Hepatocyte (in vitro differentiated cells): ENCODE data around the gene AK6. TPM values are rescaled to one million over a fixed set of nuclear protein-coding genes. Genes with fewer than 3 reads are reported as not detected.

Experiments
- DNase-seq: peaks from one replicate; pipeline ENCODE4 v3.0.0-alpha.2; 2016; ENCODE audit warnings: low spot score
- H2AFZ ChIP-seq: fragments of 200-600 bp; sonication (generic); 2 replicates; pipeline ENCODE4 v1.6.0; 2016; ENCODE audit warnings: antibody characterized with exemption, mild to moderate bottlenecking
- H3K27ac ChIP-seq: fragments of 200-600 bp; sonication (generic); 2 replicates; pipeline ENCODE4 v1.5.1; 2016; ENCODE audit warnings: mild to moderate bottlenecking
- H3K27me3 ChIP-seq: fragments of 200-600 bp; sonication (generic); 2 replicates; pipeline ENCODE4 v1.6.1; 2016
- H3K36me3 ChIP-seq: fragments of 200-600 bp; sonication (generic); replicated peaks from 2 replicates; pipeline ENCODE4 v1.5.1; 2016; ENCODE audit warnings: low read depth; ENCODE audit not compliant: insufficient read depth
- H3K4me1 ChIP-seq: fragments of 200-600 bp; sonication (generic); 2 replicates; pipeline ENCODE4 v1.5.1; 2016; ENCODE audit warnings: mild to moderate bottlenecking, moderate library complexity; ENCODE audit not compliant: insufficient read depth
- H3K4me2 ChIP-seq: fragments of 200-600 bp; sonication (generic); 2 replicates; pipeline ENCODE4 v1.6.0; 2016
- H3K4me3 ChIP-seq: fragments of 200-600 bp; sonication (generic); 2 replicates; pipeline ENCODE4 v1.5.1; 2016; ENCODE audit warnings: mild to moderate bottlenecking
- H3K79me2 ChIP-seq: fragments of 200-600 bp; sonication (generic); 2 replicates; pipeline ENCODE4 v1.6.0; 2017; ENCODE audit warnings: mild to moderate bottlenecking
- H3K9me2 ChIP-seq: fragments of 200-600 bp; sonication (generic); replicated peaks from 2 replicates; pipeline ENCODE4 v1.6.0; 2017; ENCODE audit warnings: mild to moderate bottlenecking; ENCODE audit not compliant: insufficient read depth
- H3K9me3 ChIP-seq: fragments of 200-600 bp; sonication (generic); 2 replicates; pipeline ENCODE4 v1.5.1; 2016; ENCODE audit warnings: low read depth, mild to moderate bottlenecking
- H4K20me1 ChIP-seq: fragments of 200-600 bp; sonication (generic); 2 replicates; pipeline ENCODE4 v1.6.0; 2016; ENCODE audit warnings: mild to moderate bottlenecking; ENCODE audit not compliant: insufficient read depth, poor library complexity, severe bottlenecking
- CTCF ChIP-seq: fragments of 200-600 bp; sonication (generic); IDR thresholded peaks from 2 replicates; pipeline ENCODE4 v1.5.1; 2016; ENCODE audit warnings: antibody characterized with exemption, mild to moderate bottlenecking; ENCODE audit not compliant: poor library complexity
- EZH2 ChIP-seq: fragments of 200-600 bp; sonication (generic); IDR thresholded peaks from 2 replicates; pipeline ENCODE4 v1.6.1; 2016; ENCODE audit warnings: antibody characterized with exemption, mild to moderate bottlenecking, borderline replicate concordance
- EZH2phosphoT487 ChIP-seq: fragments of 200-600 bp; sonication (generic); IDR thresholded peaks from one replicate; pipeline ENCODE4 v1.6.1; 2018; ENCODE audit warnings: antibody characterized with exemption, mild to moderate bottlenecking, low read depth, moderate library complexity; ENCODE audit not compliant: unreplicated experiment, severe bottlenecking
- WGBS: methylation state at CpG from one replicate; pipeline ENCODE4 v1.1.6; 2016; ENCODE audit warnings: low lambda C conversion rate; ENCODE audit errors: missing lambda C conversion rate; 5-methylcytosine and 5-hydroxymethylcytosine counted together
- polyA plus RNA-seq: library from polyadenylated mRNA; unstranded; fragments of >200 nt; fragmentation: Nextera tagmentation; extraction: Ambion mirVana; gene quantifications from 2 replicates; pipeline ENCODE4 v1.2.1, GENCODE V29; 2016
- total RNA-seq: library from RNA; depleted of rRNA; stranded (reverse); fragments of >200 nt; gene quantifications from 2 replicates; pipeline ENCODE4 v1.2.3, GENCODE V29; 2014

The AK6 gene
- total and polyA plus RNA-seq, 2 experiments from 2014 or later = 43.2 to 89.7 TPM

- Histone ChIP-seq H4K20me1 (no peaks in the 10 kb centered on the region), H3K36me3 (no peaks in the 10 kb centered on the region), H3K79me2 (no peaks in the 10 kb centered on the region), H3K27ac (no peak overlapping the region), H3K9me2 (no peaks in the 10 kb centered on the region), H3K27me3 (no peaks in the 10 kb centered on the region), H3K4me2 (no peak overlapping the region), H2AFZ (no peak overlapping the region), H3K4me3 (no peak overlapping the region), H3K4me1 (no peaks in the 10 kb centered on the region), H3K9me3 (no peaks in the 10 kb centered on the region)
- no peak for DNase-seq
- TF ChIP-seq EZH2 (no peak), EZH2phosphoT487 (no peak), CTCF (no peak)
- 74% methylated on average over 1 of the region's 1 CpG for WGBS
Observed at GRCh38 chr5:69343083-69343482, 26.2 kb downstream of the AK6 start.

GRCh38 chr5:69341520-69342161 is 27.7 kb downstream of the AK6 start:
- 96% methylated on average over 4 of the region's 4 CpGs for WGBS
- TF ChIP-seq CTCF (no peak), EZH2 (no peak)
- no peaks in the 10 kb centered on the region for H3K36me3 ChIP-seq
- H3K4me1 ChIP-seq = no peaks in the 10 kb centered on the region
- H3K9me3 ChIP-seq = no peaks in the 10 kb centered on the region
- DNase-seq = no peak
- H3K4me2 ChIP-seq = no peak overlapping the region
- no peaks in the 10 kb centered on the region for H3K79me2 ChIP-seq
- H2AFZ ChIP-seq = no peak overlapping the region
- H3K4me3 ChIP-seq = no peak overlapping the region
- no peak overlapping the region for H3K27ac ChIP-seq
- no peaks in the 10 kb centered on the region for H4K20me1 ChIP-seq
- no peaks in the 10 kb centered on the region for H3K9me2 ChIP-seq
- H3K27me3 ChIP-seq = no peaks in the 10 kb centered on the region

- H3K36me3 ChIP-seq = no peaks in the 10 kb centered on the region
- H3K9me2 ChIP-seq = no peaks in the 10 kb centered on the region
- no peaks in the 10 kb centered on the region for H3K27me3 ChIP-seq
- H3K4me1 ChIP-seq = peaks cover 9% of the 10 kb centered on the region
- peak; percentile 54 for DNase-seq
- H3K9me3 ChIP-seq = no peaks in the 10 kb centered on the region
- TF ChIP-seq CTCF (no peak), EZH2phosphoT487 (no peak), EZH2 (no peak)
- H3K4me2 ChIP-seq = peak overlapping the region; percentile 40
- no peaks in the 10 kb centered on the region for H4K20me1 ChIP-seq
- no peaks in the 10 kb centered on the region for H3K79me2 ChIP-seq
- H3K27ac ChIP-seq = peak overlapping the region; percentile 25
- WGBS = 90% methylated on average over 7 of the region's 7 CpGs
- no peak overlapping the region for H2AFZ ChIP-seq
- no peak overlapping the region for H3K4me3 ChIP-seq
Observed at GRCh38 chr5:69335341-69335935, 33.9 kb downstream of the AK6 start.
